ENCODE measurements around the gene MYLK.

Gene MYLK

GRCh38 chr3:123656274-123656673, 227.9 kb downstream of the MYLK start:
- Mint-ChIP-seq H3K9me3 (peaks cover 0 to 2% of the 10 kb centered on the region in 2 donors), H3K27ac (no peak overlapping the region), H3K27me3 (peaks cover 37 to 38% of the 10 kb centered on the region in 2 donors), H3K36me3 (ENCODE audit: insufficient read depth) (no peaks in the 10 kb centered on the region), H3K4me3 (no peak overlapping the region), H3K4me1 (ENCODE audit: low read depth in 2 of 2) (peaks cover 0 to 2% of the 10 kb centered on the region in 2 donors)
- no peak for DNase-seq
- no peak for ATAC-seq (replicated peaks)

GRCh38 chr3:123655400-123655799, 228.7 kb downstream of the MYLK start:
- Mint-ChIP-seq H3K9me3 (peaks cover 0 to 2% of the 10 kb centered on the region in 2 donors), H3K27ac (no peak overlapping the region), H3K4me1 (ENCODE audit: low read depth in 2 of 2) (peaks cover 0 to 2% of the 10 kb centered on the region in 2 donors), H3K27me3 (peaks cover 30 to 31% of the 10 kb centered on the region in 2 donors), H3K4me3 (no peak overlapping the region), H3K36me3 (ENCODE audit: insufficient read depth) (no peaks in the 10 kb centered on the region)
- ATAC-seq (replicated peaks) (no peak), DNase-seq (no peak)

DNA sequence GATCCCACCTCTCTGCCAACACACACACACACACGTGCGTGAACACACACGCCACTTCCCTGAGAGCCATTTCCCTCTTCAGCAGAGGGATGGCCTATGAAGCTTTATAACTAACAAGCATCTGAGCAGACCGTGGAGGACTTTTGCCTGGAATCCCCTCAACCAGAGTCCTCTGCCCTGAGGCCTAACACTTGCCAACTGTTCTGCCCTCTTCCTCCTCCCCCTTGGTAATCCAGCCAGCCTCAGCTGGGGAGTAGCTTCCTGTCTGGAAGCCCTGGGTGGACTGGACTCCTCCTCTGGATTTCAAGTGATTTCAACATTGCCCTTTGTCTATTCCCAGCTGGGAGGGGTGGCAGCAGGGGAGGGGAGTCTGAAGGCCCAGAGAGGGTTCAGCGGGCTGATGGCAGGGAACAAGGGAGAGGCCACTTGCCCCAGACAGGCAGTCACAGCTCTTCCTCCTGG, 230.9 kb downstream of the MYLK start:
- H3K4me3 Mint-ChIP-seq: no peak overlapping the region
- peaks cover 0 to 2% of the 10 kb centered on the region in 2 donors for H3K9me3 Mint-ChIP-seq
- no peaks in the 10 kb centered on the region for H3K36me3 Mint-ChIP-seq (ENCODE audit: insufficient read depth)
- no peak for ATAC-seq (replicated peaks)
- peak overlapping the region in 1 of 2 donors; percentile 7 for H3K27ac Mint-ChIP-seq
- H3K27me3 Mint-ChIP-seq: peaks cover 22 to 33% of the 10 kb centered on the region in 2 donors
- H3K4me1 Mint-ChIP-seq (ENCODE audit: low read depth in 2 of 2): peaks cover 0 to 2% of the 10 kb centered on the region in 2 donors
- no peak for DNase-seq

GRCh38 chr3:123652342-123652984, 231.7 kb downstream of the MYLK start:
- Mint-ChIP-seq H3K36me3 (ENCODE audit: insufficient read depth) (no peaks in the 10 kb centered on the region), H3K4me3 (no peak overlapping the region), H3K27me3 (peaks cover 22 to 41% of the 10 kb centered on the region in 2 donors), H3K4me1 (ENCODE audit: low read depth in 2 of 2) (peaks cover 0 to 2% of the 10 kb centered on the region in 2 donors), H3K27ac (no peak overlapping the region), H3K9me3 (peaks cover 0 to 2% of the 10 kb centered on the region in 2 donors)
- peak in 2 of 3 experiments; percentile 5 to 6 for DNase-seq
- no peak for ATAC-seq (replicated peaks)

DNA sequence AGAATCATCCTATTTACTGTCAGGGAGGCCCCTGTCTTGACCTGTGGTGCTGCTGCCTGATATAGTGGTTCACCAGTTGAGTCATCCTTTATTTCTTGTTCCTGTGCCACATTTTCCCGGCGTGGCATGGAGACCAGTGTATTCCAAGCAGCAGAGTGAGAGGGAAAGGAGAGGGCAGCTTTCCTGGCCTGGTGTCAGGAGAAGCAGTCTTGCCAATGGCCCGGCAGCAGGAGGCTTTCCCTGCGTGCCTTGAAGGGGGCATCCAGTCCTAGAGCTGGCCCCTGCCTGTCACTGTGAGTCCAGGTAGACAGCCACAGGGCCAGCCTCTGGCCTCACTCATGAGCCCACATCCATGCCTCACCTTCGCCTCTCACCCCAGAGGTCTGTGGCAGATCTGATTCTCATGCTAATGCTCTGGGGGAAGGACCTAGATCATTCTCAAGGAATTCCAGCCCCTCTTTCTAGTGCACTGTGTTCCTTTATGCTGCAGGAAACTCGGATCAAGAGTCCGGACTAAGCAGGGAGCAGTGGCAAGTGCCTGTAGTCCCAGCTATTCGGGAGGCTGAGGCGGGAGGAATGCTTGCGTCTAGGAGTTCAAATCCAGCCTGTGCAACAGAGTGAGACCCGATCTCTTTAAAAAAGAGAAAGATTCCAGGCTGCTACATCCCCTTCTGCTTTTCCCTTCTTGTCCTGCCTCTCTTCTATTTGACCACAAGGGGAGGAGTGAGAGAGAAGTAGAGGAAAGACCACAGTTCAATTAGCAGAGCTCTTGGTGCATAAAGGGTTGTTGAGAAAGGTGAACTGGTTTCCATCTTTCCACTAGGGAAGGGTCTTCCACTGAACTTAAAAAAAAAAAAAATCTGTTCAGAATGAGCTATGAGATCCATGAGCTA, 232.4 kb downstream of the MYLK start:
- H3K27ac Mint-ChIP-seq: no peak overlapping the region
- peaks cover 0 to 2% of the 10 kb centered on the region in 2 donors for H3K9me3 Mint-ChIP-seq
- H3K4me3 Mint-ChIP-seq: no peak overlapping the region
- ATAC-seq (replicated peaks) (no peak), DNase-seq (no peak)
- peaks cover 0 to 2% of the 10 kb centered on the region in 2 donors for H3K4me1 Mint-ChIP-seq (ENCODE audit: low read depth in 2 of 2)
- peaks cover 22 to 37% of the 10 kb centered on the region in 2 donors for H3K27me3 Mint-ChIP-seq
- H3K36me3 Mint-ChIP-seq (ENCODE audit: insufficient read depth): no peaks in the 10 kb centered on the region

GRCh38 chr3:123650101-123650500, 234.0 kb downstream of the MYLK start:
- H3K36me3 Mint-ChIP-seq (ENCODE audit: insufficient read depth): no peaks in the 10 kb centered on the region
- peaks cover 16 to 31% of the 10 kb centered on the region in 2 donors for H3K27me3 Mint-ChIP-seq
- no peaks in the 10 kb centered on the region for H3K9me3 Mint-ChIP-seq
- no peak overlapping the region for H3K4me3 Mint-ChIP-seq
- no peak overlapping the region for H3K27ac Mint-ChIP-seq
- H3K4me1 Mint-ChIP-seq (ENCODE audit: low read depth in 2 of 2): peaks cover 0 to 2% of the 10 kb centered on the region in 2 donors
- no peak for ATAC-seq (replicated peaks)
- no peak for DNase-seq

GRCh38 chr3:123648696-123649405, 235.3 kb downstream of the MYLK start:
- Mint-ChIP-seq H3K36me3 (ENCODE audit: insufficient read depth) (no peaks in the 10 kb centered on the region), H3K27ac (no peak overlapping the region), H3K27me3 (peaks cover 12 to 26% of the 10 kb centered on the region in 2 donors), H3K4me3 (no peak overlapping the region), H3K9me3 (no peaks in the 10 kb centered on the region), H3K4me1 (ENCODE audit: low read depth in 2 of 2) (peaks cover 0 to 2% of the 10 kb centered on the region in 2 donors)
- DNase-seq (no peak), ATAC-seq (replicated peaks) (no peak)

- Mint-ChIP-seq H3K9me3 (no peaks in the 10 kb centered on the region), H3K36me3 (ENCODE audit: insufficient read depth) (no peaks in the 10 kb centered on the region), H3K27ac (no peak overlapping the region), H3K4me3 (no peak overlapping the region), H3K27me3 (peaks cover 12 to 44% of the 10 kb centered on the region in 2 donors), H3K4me1 (ENCODE audit: low read depth in 2 of 2) (no peaks in the 10 kb centered on the region)
- ATAC-seq (replicated peaks): no peak
- no peak for DNase-seq
Measured at GRCh38 chr3:123644358-123644757, 239.8 kb downstream of the MYLK start.

- H3K4me3 Mint-ChIP-seq: no peak overlapping the region
- peaks cover 17 to 41% of the 10 kb centered on the region in 2 donors for H3K27me3 Mint-ChIP-seq
- no peaks in the 10 kb centered on the region for H3K36me3 Mint-ChIP-seq (ENCODE audit: insufficient read depth)
- H3K4me1 Mint-ChIP-seq (ENCODE audit: low read depth in 2 of 2): no peaks in the 10 kb centered on the region
- no peaks in the 10 kb centered on the region for H3K9me3 Mint-ChIP-seq
- no peak overlapping the region for H3K27ac Mint-ChIP-seq
- DNase-seq (no peak), ATAC-seq (replicated peaks) (no peak)
Measured at GRCh38 chr3:123642957-123643330, 241.2 kb downstream of the MYLK start.

GRCh38 chr3:123642182-123642956, 241.8 kb downstream of the MYLK start:
- Mint-ChIP-seq H3K36me3 (ENCODE audit: insufficient read depth) (no peaks in the 10 kb centered on the region), H3K27ac (no peak overlapping the region), H3K4me3 (no peak overlapping the region), H3K27me3 (peaks cover 17 to 36% of the 10 kb centered on the region in 2 donors), H3K4me1 (ENCODE audit: low read depth in 2 of 2) (no peaks in the 10 kb centered on the region), H3K9me3 (no peaks in the 10 kb centered on the region)
- peak; percentile 12 to 21 (median 18) for DNase-seq
- ATAC-seq (replicated peaks): peak; percentile 29

- no peaks in the 10 kb centered on the region for H3K36me3 Mint-ChIP-seq (ENCODE audit: insufficient read depth)
- H3K27ac Mint-ChIP-seq: no peak overlapping the region
- no peak overlapping the region for H3K4me3 Mint-ChIP-seq
- no peaks in the 10 kb centered on the region for H3K9me3 Mint-ChIP-seq
- ATAC-seq (replicated peaks) (no peak), DNase-seq (no peak)
- H3K27me3 Mint-ChIP-seq: peaks cover 17 to 32% of the 10 kb centered on the region in 2 donors
- H3K4me1 Mint-ChIP-seq (ENCODE audit: low read depth in 2 of 2): no peaks in the 10 kb centered on the region
Measured at GRCh38 chr3:123641505-123641904, 242.6 kb downstream of the MYLK start.

DNA sequence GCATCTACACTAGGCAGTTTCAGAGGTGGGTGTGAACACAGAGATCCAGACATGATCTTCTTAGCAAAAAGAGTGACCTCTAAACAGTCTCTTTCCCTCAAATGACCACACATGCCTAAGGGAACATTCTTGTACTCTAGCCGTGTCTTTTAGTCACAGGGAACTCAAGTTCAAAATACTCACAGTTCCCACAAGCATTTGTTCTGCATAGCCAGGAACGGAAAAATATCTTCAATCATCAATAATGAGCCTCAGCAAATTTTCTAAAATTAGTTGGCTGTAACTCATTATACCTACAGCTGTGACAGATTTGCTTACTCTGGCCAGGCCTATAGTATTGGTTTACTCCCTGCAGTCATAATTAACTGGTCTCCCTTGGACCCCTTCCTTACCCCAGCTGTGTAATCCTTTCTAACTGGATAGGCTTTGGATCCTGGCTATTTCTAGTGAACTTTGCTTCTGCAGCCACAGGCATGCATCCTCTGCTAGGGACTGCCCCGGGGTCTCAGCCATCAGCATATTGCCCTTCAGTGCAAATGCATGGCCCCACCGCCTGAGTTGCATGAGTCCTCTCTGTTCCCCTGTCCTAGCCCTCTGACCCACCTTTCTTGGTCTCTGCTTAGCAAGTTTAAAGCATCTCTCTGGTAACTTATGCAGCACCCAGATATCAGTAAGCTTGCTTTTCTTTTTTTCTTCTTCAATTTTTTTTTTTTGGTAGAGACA, 243.2 kb downstream of the MYLK start:
- no peak overlapping the region for H3K27ac Mint-ChIP-seq
- H3K4me3 Mint-ChIP-seq: no peak overlapping the region
- ATAC-seq (replicated peaks) (no peak), DNase-seq (no peak)
- H3K27me3 Mint-ChIP-seq: peaks cover 17 to 28% of the 10 kb centered on the region in 2 donors
- H3K4me1 Mint-ChIP-seq (ENCODE audit: low read depth in 2 of 2): no peaks in the 10 kb centered on the region
- H3K9me3 Mint-ChIP-seq: no peaks in the 10 kb centered on the region
- H3K36me3 Mint-ChIP-seq (ENCODE audit: insufficient read depth): no peaks in the 10 kb centered on the region

Measured in effector memory CD8-positive, alpha-beta T cell (primary cell).